Measurements from ENCODE around the gene CHD3.
"Not testable (repeated sequence)": the region's sequence is repeated elsewhere in the genome, so short reads cannot be mapped to it uniquely, and the experiment has no call there.

The CHD3 gene

GRCh38 chr17:7859028-7859427 lies 29.6 kb upstream of the CHD3 start:
- TF ChIP-seq CTCF (IDR thresholded peaks at IDR 0.05; ENCODE audit: insufficient read depth, low read length, missing control alignments): no peak
- H3K4me3 ChIP-seq (ENCODE audit: low read depth, low read length): peak overlapping the region; percentile 80
- POLR2A ChIA-PET: interaction anchor here (1.6 kb wide), 1 partner anchor 14 kb away, joined by 3 read pairs; no protein-coding TSS in a partner anchor
- CTCF ChIA-PET: interaction anchor here (0.6 to 9.5 kb wide), 16 partner anchors 8 to 199 kb away, joined by 3 to 233 read pairs (median 4); partner anchors contain the start of genes KDM6B and RNF227
- no peak for DNase-seq (ENCODE audit: low read depth, low spot score)

GRCh38 chr17:7862692-7863437 lies 25.7 kb upstream of the CHD3 start:
- no peak overlapping the region for H3K4me3 ChIP-seq (ENCODE audit: low read depth, low read length)
- ChIA-PET POLR2A (no interaction called here), CTCF (interaction anchor here (0.6 to 9.5 kb wide), 38 partner anchors 8 to 199 kb away, joined by 3 to 233 read pairs (median 4); partner anchors contain the start of genes CHD3, CNTROB, KDM6B and RNF227)
- peak; percentile 59 for TF ChIP-seq CTCF (IDR thresholded peaks at IDR 0.05; ENCODE audit: insufficient read depth, low read length, missing control alignments)
- DNase-seq (ENCODE audit: low read depth, low spot score): no peak

GRCh38 chr17:7864384-7864783 lies 24.2 kb upstream of the CHD3 start:
- H3K4me3 ChIP-seq (ENCODE audit: low read depth, low read length); DNase-seq (ENCODE audit: low read depth, low spot score); POLR2A ChIA-PET: not testable (repeated sequence)
- CTCF ChIA-PET: interaction anchor here (0.5 to 9.5 kb wide), 17 partner anchors 12 to 194 kb away, joined by 3 to 233 read pairs (median 9); partner anchors contain the start of gene KDM6B

GRCh38 chr17:7864995-7865650 lies 23.5 kb upstream of the CHD3 start:
- DNase-seq (ENCODE audit: low read depth, low spot score): no peak
- TF ChIP-seq CTCF (IDR thresholded peaks at IDR 0.05; ENCODE audit: insufficient read depth, low read length, missing control alignments): no peak
- CTCF ChIA-PET: interaction anchor here (0.9 to 9.5 kb wide), 9 partner anchors 20 to 193 kb away, joined by 3 to 233 read pairs (median 8); no protein-coding TSS in a partner anchor
- H3K4me3 ChIP-seq (ENCODE audit: low read depth, low read length): no peak overlapping the region
- POLR2A ChIA-PET: no interaction called here

GRCh38 chr17:7867881-7868329 lies 20.7 kb upstream of the CHD3 start:
- DNase-seq (ENCODE audit: low read depth, low spot score): no peak
- CTCF ChIA-PET: interaction anchor here (1.0 to 9.5 kb wide), 5 partner anchors 9 to 190 kb away, joined by 3 to 233 read pairs (median 4); no protein-coding TSS in a partner anchor
- POLR2A ChIA-PET: no interaction called here
- H3K4me3 ChIP-seq (ENCODE audit: low read depth, low read length): no peak overlapping the region
- TF ChIP-seq CTCF (IDR thresholded peaks at IDR 0.05; ENCODE audit: insufficient read depth, low read length, missing control alignments): no peak

GRCh38 chr17:7873051-7873450 lies 15.5 kb upstream of the CHD3 start:
- H3K4me3 ChIP-seq (ENCODE audit: low read depth, low read length): no peak overlapping the region
- ChIA-PET POLR2A (no interaction called here), CTCF (interaction anchor here (1.1 to 2.0 kb wide), 3 partner anchors 10 to 168 kb away, joined by 3 to 10 read pairs (median 4); no protein-coding TSS in a partner anchor)
- no peak for DNase-seq (ENCODE audit: low read depth, low spot score)
- no peak for TF ChIP-seq CTCF (IDR thresholded peaks at IDR 0.05; ENCODE audit: insufficient read depth, low read length, missing control alignments)
